HepG2 (cell line): ENCODE results near the gene DNAI2. TPM values are rescaled to one million over a fixed set of nuclear protein-coding genes. Genes with fewer than 3 reads are reported as not detected.

Source experiments
- ATAC-seq: fragments of 200-7000 bp; cut with Tn5 transposase; 3 replicates; pipeline ENCODE4 v1.9.1; 2020; ENCODE audit warnings: mild to moderate bottlenecking, moderate library complexity
- BruUV-seq: library from RNA; stranded (reverse); fragments of 400-500 nt; replicated peaks from 2 replicates; lab custom pipeline; 2021; lab: Mats Ljungman, UMichigan
- CTCF ChIA-PET: fragments of 300-600 bp; formaldehyde crosslinking; extraction: SDS; loops from one replicate; lab custom pipeline; 2021; ENCODE audit warnings: low total read pairs, inconsistent platforms, low intra/inter-chr PET ratio; lab: Yijun Ruan, JAX
- POLR2A ChIA-PET: fragments of 350-600 bp; sonication (Branson Sonifier 250); formaldehyde crosslinking; loops from one replicate; lab custom pipeline; 2020; ENCODE audit warnings: antibody characterized with exemption, inconsistent platforms; lab: Yijun Ruan, JAX
- DNase-seq: peaks from one replicate; pipeline ENCODE4 v3.0.0-alpha.2; 2015; ENCODE audit warnings: low spot score
- FAIRE-seq: peaks from 3 replicates; lab custom pipeline; 2011; peaks lifted over from hg19 to GRCh38; lab: Jason Lieb, UNC
- H2AFZ ChIP-seq: one replicate; pipeline ENCODE4 v1.6.1; 2011; ENCODE audit warnings: low read length, inconsistent platforms
- H3K27ac ChIP-seq: fragments of 300-600 bp; 3 replicates; pipeline ENCODE4 v1.8.0; 2011; ENCODE audit warnings: mixed run types, mild to moderate bottlenecking, mixed read lengths, low read length, inconsistent platforms; ENCODE audit not compliant: insufficient read depth; ENCODE audit errors: extremely low read length
- H3K27me3 ChIP-seq, 2 experiments: fragments of 200-600 bp in 1 of 2; 2 replicates in 1 of 2; 3 replicates in 1 of 2; pipeline versions ENCODE4 v1.6.0 to v1.8.0; 2011; ENCODE audit warnings: low read length in 2 of 2, mild to moderate bottlenecking in 2 of 2, moderate library complexity in 2 of 2, inconsistent platforms in 1 of 2; ENCODE audit not compliant: insufficient read depth in 2 of 2, control insufficient read depth in 1 of 2
- H3K36me3 ChIP-seq, 2 experiments: fragments of 200-600 bp in 1 of 2; replicated peaks in 1 of 2; 2 replicates in 1 of 2; 3 replicates in 1 of 2; pipeline versions ENCODE4 v1.5.1 to v1.8.0; 2011; ENCODE audit warnings: low read length in 2 of 2, inconsistent platforms in 1 of 2; ENCODE audit not compliant: insufficient read depth in 2 of 2, control insufficient read depth in 1 of 2
- H3K4me1 ChIP-seq: 2 replicates; pipeline ENCODE4 v1.5.1; 2012; ENCODE audit warnings: low read length, inconsistent platforms; ENCODE audit not compliant: insufficient read depth
- H3K4me2 ChIP-seq: 2 replicates; pipeline ENCODE4 v1.6.0; 2011; ENCODE audit warnings: low read depth, low read length, inconsistent platforms
- H3K4me3 ChIP-seq, 3 experiments: fragments of 200-600 bp in 1 of 3; sonication (generic), shearing (Covaris generic) in 1 of 3; replicated peaks in 1 of 3; 2 replicates each; pipeline ENCODE4 v1.5.1; 2011 to 2016; ENCODE audit warnings: low read length in 3 of 3, inconsistent platforms in 2 of 3, low read depth in 2 of 3, mild to moderate bottlenecking in 2 of 3, control low read depth in 1 of 3, mixed read lengths in 1 of 3; ENCODE audit not compliant: insufficient read depth in 1 of 3
- H3K79me2 ChIP-seq: one replicate; pipeline ENCODE4 v1.6.1; 2011; ENCODE audit warnings: low read length, inconsistent platforms; ENCODE audit not compliant: insufficient read depth
- H3K9ac ChIP-seq: 2 replicates; pipeline ENCODE4 v1.6.0; 2011; ENCODE audit warnings: mild to moderate bottlenecking, low read depth, low read length, inconsistent platforms; ENCODE audit not compliant: insufficient read depth
- H3K9me3 ChIP-seq: 2 replicates; pipeline ENCODE4 v1.5.1; 2012; ENCODE audit warnings: mild to moderate bottlenecking, low read length
- H4K20me1 ChIP-seq: 2 replicates; pipeline ENCODE4 v1.6.0; 2011; ENCODE audit warnings: inconsistent platforms, mild to moderate bottlenecking, low read length, moderate library complexity; ENCODE audit not compliant: insufficient read depth
- ARHGAP35 ChIP-seq: sonication (generic); formaldehyde crosslinking; IDR thresholded peaks from 2 replicates; pipeline ENCODE4 v1.9.0; 2022; ENCODE audit warnings: mild to moderate bottlenecking, inconsistent platforms, moderate library complexity, missing genetic modification reagents, borderline replicate concordance
- FOXC1 ChIP-seq: sonication (generic); formaldehyde crosslinking; IDR thresholded peaks from 2 replicates; pipeline ENCODE4 v1.8.0; 2022; ENCODE audit warnings: mild to moderate bottlenecking, missing genetic modification reagents, borderline replicate concordance
- GABPB1 ChIP-seq: IDR thresholded peaks from 2 replicates; pipeline ENCODE4 v1.6.1; 2016; ENCODE audit warnings: mild to moderate bottlenecking, missing genetic modification reagents, moderate library complexity, missing compliant biosample characterization
- KDM2A ChIP-seq: sonication (generic); formaldehyde crosslinking; IDR thresholded peaks from 2 replicates; pipeline ENCODE4 v1.4.0; 2020; ENCODE audit warnings: low read depth, missing genetic modification reagents, borderline replicate concordance
- SSRP1 ChIP-seq: IDR thresholded peaks from 2 replicates; pipeline ENCODE4 v1.6.1; 2016; ENCODE audit warnings: control low read depth
- STAG1 ChIP-seq: sonication (generic); formaldehyde crosslinking; IDR thresholded peaks from 2 replicates; pipeline ENCODE4 v1.4.0; 2020; ENCODE audit warnings: missing genetic modification reagents
- SUZ12 ChIP-seq: fragments of 150-350 bp; IDR thresholded peaks from 2 replicates; pipeline ENCODE4 v1.6.1; 2014; ENCODE audit warnings: low read depth, low read length
- YY1 ChIP-seq: IDR thresholded peaks from 2 replicates; pipeline ENCODE4 v1.6.1; 2011; ENCODE audit warnings: low read length, low read depth, moderate library complexity, mild to moderate bottlenecking; ENCODE audit not compliant: insufficient read depth, insufficient replicate concordance
- ZNF121 ChIP-seq: sonication (generic); formaldehyde crosslinking; IDR thresholded peaks from 2 replicates; pipeline ENCODE4 v1.5.0; 2020; ENCODE audit warnings: mild to moderate bottlenecking, missing genetic modification reagents
- ZNF572 ChIP-seq: sonication (generic); formaldehyde crosslinking; IDR thresholded peaks from 2 replicates; pipeline ENCODE4 v1.5.1; 2020; ENCODE audit warnings: mild to moderate bottlenecking, missing genetic modification reagents
- WGBS: methylation state at CpG from one replicate; pipeline ENCODE4 v1.1.6; 2017; ENCODE audit warnings: low lambda C conversion rate; 5-methylcytosine and 5-hydroxymethylcytosine counted together
- in situ Hi-C: cut with HindIII; loops from 2 replicates; pipeline ENCODE4 v1.10.0; 2017; ENCODE audit warnings: low pct_unique_long_range_greater_than_20kb; ENCODE audit not compliant: extremely low pct_ligation_motif_present
- intact Hi-C: fragments of 100-400 bp; cut with micrococcal nuclease; formaldehyde crosslinking; loops from one replicate; pipeline ENCODE4 v1.10.0; 2022; ENCODE audit not compliant: unreplicated experiment
- polyA plus RNA-seq, 8 experiments: library from polyadenylated mRNA; depleted of rRNA in 3 of 8; stranded (reverse) in 7 of 8; unstranded in 1 of 8; fragments of >200 nt; fragmentation: Illumina TruSeq in 4 of 8; extraction: Trizol in 4 of 8; gene quantifications; 2 replicates each; pipeline versions ENCODE4 v1.2.1 to v1.2.3, GENCODE V29; 2011 to 2016; ENCODE audit warnings: low read depth in 4 of 8, missing spikeins in 1 of 8, mixed read lengths in 1 of 8; ENCODE audit not compliant: insufficient read depth in 1 of 8
- total RNA-seq, 5 experiments: library from RNA; depleted of rRNA; stranded (reverse); fragments of >200 nt; fragmentation: Illumina TruSeq; extraction: Trizol; gene quantifications; 2 replicates each; pipeline ENCODE4 v1.2.3, GENCODE V29; 2016; ENCODE audit warnings: low read depth in 1 of 5
- TF ChIP-seq, protein P1 (sequence below): sonication (generic); formaldehyde crosslinking; IDR thresholded peaks from 2 replicates; pipeline ENCODE4 v1.5.0; 2020; ENCODE audit warnings: mild to moderate bottlenecking, missing genetic modification reagents, moderate library complexity
- TF ChIP-seq, protein P2 (sequence below): sonication (generic); formaldehyde crosslinking; IDR thresholded peaks from 2 replicates; pipeline ENCODE4 v1.4.0; 2020; ENCODE audit warnings: missing genetic modification reagents
- TF ChIP-seq, protein P3 (sequence below), 2 experiments: sonication (generic) in 1 of 2; formaldehyde crosslinking in 1 of 2; IDR thresholded peaks; 2 replicates each; pipeline versions ENCODE4 v1.4.0 to v1.6.1; 2018 to 2020; ENCODE audit warnings: missing genetic modification reagents in 2 of 2, borderline replicate concordance in 1 of 2, low read depth in 1 of 2, mild to moderate bottlenecking in 1 of 2, missing biosample characterization in 1 of 2

DNAI2 gene
- total and polyA plus RNA-seq, 2 of the 13 experiments (the other 11 are each of a cell fraction or from before 2014, with no cell fraction given) = not detected

DNA sequence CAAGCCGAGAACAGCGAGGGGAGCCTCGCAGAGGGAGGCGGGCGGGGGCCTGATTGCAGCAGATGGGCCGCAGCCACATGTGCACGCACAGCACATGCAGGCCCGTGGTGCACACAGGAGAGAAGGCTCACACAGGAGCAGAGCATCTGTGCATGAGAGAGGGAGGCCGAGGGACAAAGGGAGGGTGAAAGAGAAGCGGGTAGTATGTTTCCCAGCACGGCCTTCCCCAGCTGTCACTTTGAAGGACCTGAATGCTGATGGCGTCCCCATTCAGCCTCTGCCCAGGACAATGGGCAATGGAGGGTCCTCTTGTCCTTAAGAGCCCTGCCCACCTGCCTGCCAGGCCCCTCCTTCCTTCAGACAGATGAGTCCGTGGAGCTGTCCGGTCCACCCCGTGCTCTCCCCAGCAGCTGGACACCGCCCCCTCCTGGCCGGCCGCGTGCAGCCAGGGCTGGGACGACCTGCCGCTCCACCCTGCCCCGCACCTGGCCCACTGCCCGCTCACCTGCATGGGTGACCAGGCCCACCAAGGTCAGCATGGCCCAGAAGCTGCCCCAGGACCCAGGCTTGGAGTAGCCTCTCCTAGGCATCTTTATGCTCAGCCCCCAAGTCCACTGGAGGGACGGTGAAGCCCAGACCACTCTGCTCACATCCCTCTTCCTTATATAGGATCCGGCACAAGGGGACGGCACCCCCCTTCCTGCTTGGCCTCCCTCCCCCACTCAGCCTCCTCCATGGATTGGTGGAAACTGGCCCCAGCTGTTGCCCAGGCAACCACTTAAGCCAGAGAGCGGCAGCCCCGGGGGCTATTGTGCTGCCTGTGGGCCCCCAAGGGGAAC is 87.4 kb downstream of the DNAI2 start, which contains the start of gene BTBD17:
Gene BTBD17 (minus strand): TSS at position 639 of the 839 bp plus-strand sequence. CDS start 49 bp downstream, at position 590.
- DNase-seq (peak; percentile 30), FAIRE-seq (no peak), ATAC-seq (peak; percentile 92)
- Histone ChIP-seq H3K9me3 (no peaks in the 10 kb centered on the region), H3K4me1 (no peaks in the 10 kb centered on the region), H2AFZ (no peak within 1 kb of the TSS), H3K36me3 (no peaks in the 10 kb centered on the region), H3K79me2 (no peaks in the 10 kb centered on the region), H4K20me1 (no peaks in the 10 kb centered on the region), H3K27me3 (peaks cover 4 to 72% of the 10 kb centered on the region in 2 experiments; a peak in 4 of 5 replicates), H3K9ac (no peak within 1 kb of the TSS), H3K4me3 (no peak within 1 kb of the TSS), H3K4me2 (no peak within 1 kb of the TSS), H3K27ac (no peak within 1 kb of the TSS)
- POLR2A ChIA-PET = no interaction called here
- CTCF ChIA-PET = interaction anchor here (2.0 kb wide), 1 partner anchor 61 kb away, joined by 10 read pairs; no protein-coding TSS in a partner anchor
- intact Hi-C loops = loop anchor here (1.0 kb wide), 1 partner anchor 60 kb away; no protein-coding TSS in a partner anchor
- in situ Hi-C loops = no loop called here
- BruUV-seq = no TSS peak
- WGBS = 19% methylated on average over 15 of the region's 28 CpGs
- TF ChIP-seq FOXC1 (CRISPR knock-in tag) (no peak), STAG1 (peak; percentile 62), SUZ12 (0 out of 2 replicates have a peak, but pooled peaks have one; percentile 15), KDM2A (CRISPR knock-in tag) (peak; percentile 45; the same call in 1 of the 2 replicates), GABPB1 (CRISPR knock-in tag) (peak; percentile 51; the same call in 1 of the 2 replicates), ARHGAP35 (0 out of 2 replicates have a peak, but pooled peaks have one; percentile 23), ZNF121 (CRISPR knock-in tag) (peak; percentile 31; the same call in 1 of the 2 replicates), ZNF572 (0 out of 2 replicates have a peak, but pooled peaks have one; percentile 40), SSRP1 (no peak), YY1 (peak; percentile 16)
- TF ChIP-seq, protein P1, sequence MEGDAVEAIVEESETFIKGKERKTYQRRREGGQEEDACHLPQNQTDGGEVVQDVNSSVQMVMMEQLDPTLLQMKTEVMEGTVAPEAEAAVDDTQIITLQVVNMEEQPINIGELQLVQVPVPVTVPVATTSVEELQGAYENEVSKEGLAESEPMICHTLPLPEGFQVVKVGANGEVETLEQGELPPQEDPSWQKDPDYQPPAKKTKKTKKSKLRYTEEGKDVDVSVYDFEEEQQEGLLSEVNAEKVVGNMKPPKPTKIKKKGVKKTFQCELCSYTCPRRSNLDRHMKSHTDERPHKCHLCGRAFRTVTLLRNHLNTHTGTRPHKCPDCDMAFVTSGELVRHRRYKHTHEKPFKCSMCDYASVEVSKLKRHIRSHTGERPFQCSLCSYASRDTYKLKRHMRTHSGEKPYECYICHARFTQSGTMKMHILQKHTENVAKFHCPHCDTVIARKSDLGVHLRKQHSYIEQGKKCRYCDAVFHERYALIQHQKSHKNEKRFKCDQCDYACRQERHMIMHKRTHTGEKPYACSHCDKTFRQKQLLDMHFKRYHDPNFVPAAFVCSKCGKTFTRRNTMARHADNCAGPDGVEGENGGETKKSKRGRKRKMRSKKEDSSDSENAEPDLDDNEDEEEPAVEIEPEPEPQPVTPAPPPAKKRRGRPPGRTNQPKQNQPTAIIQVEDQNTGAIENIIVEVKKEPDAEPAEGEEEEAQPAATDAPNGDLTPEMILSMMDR = peak; percentile 93
- TF ChIP-seq, protein P2, sequence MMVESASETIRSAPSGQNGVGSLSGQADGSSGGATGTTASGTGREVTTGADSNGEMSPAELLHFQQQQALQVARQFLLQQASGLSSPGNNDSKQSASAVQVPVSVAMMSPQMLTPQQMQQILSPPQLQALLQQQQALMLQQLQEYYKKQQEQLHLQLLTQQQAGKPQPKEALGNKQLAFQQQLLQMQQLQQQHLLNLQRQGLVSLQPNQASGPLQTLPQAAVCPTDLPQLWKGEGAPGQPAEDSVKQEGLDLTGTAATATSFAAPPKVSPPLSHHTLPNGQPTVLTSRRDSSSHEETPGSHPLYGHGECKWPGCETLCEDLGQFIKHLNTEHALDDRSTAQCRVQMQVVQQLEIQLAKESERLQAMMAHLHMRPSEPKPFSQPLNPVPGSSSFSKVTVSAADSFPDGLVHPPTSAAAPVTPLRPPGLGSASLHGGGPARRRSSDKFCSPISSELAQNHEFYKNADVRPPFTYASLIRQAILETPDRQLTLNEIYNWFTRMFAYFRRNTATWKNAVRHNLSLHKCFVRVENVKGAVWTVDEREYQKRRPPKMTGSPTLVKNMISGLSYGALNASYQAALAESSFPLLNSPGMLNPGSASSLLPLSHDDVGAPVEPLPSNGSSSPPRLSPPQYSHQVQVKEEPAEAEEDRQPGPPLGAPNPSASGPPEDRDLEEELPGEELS (CRISPR knock-in tag) = no peak
- TF ChIP-seq, protein P3, sequence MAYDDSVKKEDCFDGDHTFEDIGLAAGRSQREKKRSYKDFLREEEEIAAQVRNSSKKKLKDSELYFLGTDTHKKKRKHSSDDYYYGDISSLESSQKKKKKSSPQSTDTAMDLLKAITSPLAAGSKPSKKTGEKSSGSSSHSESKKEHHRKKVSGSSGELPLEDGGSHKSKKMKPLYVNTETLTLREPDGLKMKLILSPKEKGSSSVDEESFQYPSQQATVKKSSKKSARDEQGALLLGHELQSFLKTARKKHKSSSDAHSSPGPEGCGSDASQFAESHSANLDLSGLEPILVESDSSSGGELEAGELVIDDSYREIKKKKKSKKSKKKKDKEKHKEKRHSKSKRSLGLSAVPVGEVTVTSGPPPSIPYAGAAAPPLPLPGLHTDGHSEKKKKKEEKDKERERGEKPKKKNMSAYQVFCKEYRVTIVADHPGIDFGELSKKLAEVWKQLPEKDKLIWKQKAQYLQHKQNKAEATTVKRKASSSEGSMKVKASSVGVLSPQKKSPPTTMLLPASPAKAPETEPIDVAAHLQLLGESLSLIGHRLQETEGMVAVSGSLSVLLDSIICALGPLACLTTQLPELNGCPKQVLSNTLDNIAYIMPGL (CRISPR knock-in tag; IDR thresholded peaks at IDR 0.05; ENCODE audit: borderline replicate concordance in 1 of 2, low read depth in 1 of 2) = 0 out of 4 replicates have a peak, but pooled peaks of 1 of the 2 experiments have one; percentile 30
